Fibroblast of skin of left quadriceps (primary cell): ENCODE measurements around the gene CDH8.

Experiments
- DNase-seq, 2 experiments: peaks; one replicate each; pipeline ENCODE4 v3.0.0-alpha.2; 2013; ENCODE audit warnings: low read depth in 2 of 2

Gene CDH8

GRCh38 chr16:62029947-62030346, 6.3 kb downstream of the CDH8 start:
- no peak for DNase-seq

- DNase-seq, result no peak
These were observed 13.6 kb downstream of the CDH8 start for GRCh38 chr16:62022688-62023087.

- DNase-seq, result no peak
These were observed 15.1 kb downstream of the CDH8 start for GRCh38 chr16:62021161-62021581.

- no peak for DNase-seq
These were observed 15.6 kb downstream of the CDH8 start for GRCh38 chr16:62020681-62021080.

GRCh38 chr16:62019851-62020250, 16.4 kb downstream of the CDH8 start:
- no peak for DNase-seq

GRCh38 chr16:62018301-62019060, 17.8 kb downstream of the CDH8 start:
- no peak for DNase-seq

GRCh38 chr16:62014319-62014923, 21.8 kb downstream of the CDH8 start:
- DNase-seq, result no peak

- DNase-seq, result no peak
These were observed 26.1 kb downstream of the CDH8 start for GRCh38 chr16:62010186-62010585.

- no peak for DNase-seq
These were observed 37.8 kb downstream of the CDH8 start for GRCh38 chr16:61998460-61998859.

- DNase-seq, result no peak
These were observed 43.1 kb downstream of the CDH8 start for GRCh38 chr16:61993108-61993507.

GRCh38 chr16:61987474-61988012, 48.7 kb downstream of the CDH8 start:
- no peak for DNase-seq

GRCh38 chr16:61969077-61969382, 67.2 kb downstream of the CDH8 start:
- no peak for DNase-seq

- no peak for DNase-seq
These were observed 67.8 kb downstream of the CDH8 start for GRCh38 chr16:61968242-61969076.

- DNase-seq, result no peak
These were observed 79.0 kb downstream of the CDH8 start for GRCh38 chr16:61957075-61957855.

GRCh38 chr16:61952841-61953240, 83.4 kb downstream of the CDH8 start:
- DNase-seq, result no peak

- DNase-seq, result no peak
These were observed 87.8 kb downstream of the CDH8 start for GRCh38 chr16:61948414-61948813.

GRCh38 chr16:61946019-61946418, 90.2 kb downstream of the CDH8 start:
- no peak for DNase-seq

- no peak for DNase-seq
These were observed 90.7 kb downstream of the CDH8 start for GRCh38 chr16:61945511-61945910.

GRCh38 chr16:61944004-61944403, 92.2 kb downstream of the CDH8 start:
- no peak for DNase-seq

- no peak for DNase-seq
These were observed 95.6 kb downstream of the CDH8 start for GRCh38 chr16:61940611-61941010.

- no peak for DNase-seq
These were observed 98.6 kb downstream of the CDH8 start for GRCh38 chr16:61937646-61938045.

GRCh38 chr16:61936522-61936921, 99.7 kb downstream of the CDH8 start:
- no peak for DNase-seq
